HepG2 (cell line): ENCODE results near the gene BMERB1. TPM values are rescaled to one million over a fixed set of nuclear protein-coding genes. Genes with fewer than 3 reads are reported as not detected.

Experiments used
- ATAC-seq: fragments of 200-7000 bp; cut with Tn5 transposase; 3 replicates; pipeline ENCODE4 v1.9.1; 2020; ENCODE audit warnings: mild to moderate bottlenecking, moderate library complexity
- BruUV-seq: library from RNA; stranded (reverse); fragments of 400-500 nt; replicated peaks from 2 replicates; lab custom pipeline; 2021; lab: Mats Ljungman, UMichigan
- CTCF ChIA-PET: fragments of 300-600 bp; formaldehyde crosslinking; extraction: SDS; loops from one replicate; lab custom pipeline; 2021; ENCODE audit warnings: low total read pairs, inconsistent platforms, low intra/inter-chr PET ratio; lab: Yijun Ruan, JAX
- POLR2A ChIA-PET: fragments of 350-600 bp; sonication (Branson Sonifier 250); formaldehyde crosslinking; loops from one replicate; lab custom pipeline; 2020; ENCODE audit warnings: antibody characterized with exemption, inconsistent platforms; lab: Yijun Ruan, JAX
- DNase-seq: peaks from one replicate; pipeline ENCODE4 v3.0.0-alpha.2; 2015; ENCODE audit warnings: low spot score
- FAIRE-seq: peaks from 3 replicates; lab custom pipeline; 2011; peaks lifted over from hg19 to GRCh38; lab: Jason Lieb, UNC
- H2AFZ ChIP-seq: one replicate; pipeline ENCODE4 v1.6.1; 2011; ENCODE audit warnings: low read length, inconsistent platforms
- H3K27ac ChIP-seq: fragments of 300-600 bp; 3 replicates; pipeline ENCODE4 v1.8.0; 2011; ENCODE audit warnings: mixed run types, mild to moderate bottlenecking, mixed read lengths, low read length, inconsistent platforms; ENCODE audit not compliant: insufficient read depth; ENCODE audit errors: extremely low read length
- H3K27me3 ChIP-seq, 2 experiments: fragments of 200-600 bp in 1 of 2; 2 replicates in 1 of 2; 3 replicates in 1 of 2; pipeline versions ENCODE4 v1.6.0 to v1.8.0; 2011; ENCODE audit warnings: low read length in 2 of 2, mild to moderate bottlenecking in 2 of 2, moderate library complexity in 2 of 2, inconsistent platforms in 1 of 2; ENCODE audit not compliant: insufficient read depth in 2 of 2, control insufficient read depth in 1 of 2
- H3K36me3 ChIP-seq, 2 experiments: fragments of 200-600 bp in 1 of 2; replicated peaks in 1 of 2; 2 replicates in 1 of 2; 3 replicates in 1 of 2; pipeline versions ENCODE4 v1.5.1 to v1.8.0; 2011; ENCODE audit warnings: low read length in 2 of 2, inconsistent platforms in 1 of 2; ENCODE audit not compliant: insufficient read depth in 2 of 2, control insufficient read depth in 1 of 2
- H3K4me1 ChIP-seq: 2 replicates; pipeline ENCODE4 v1.5.1; 2012; ENCODE audit warnings: low read length, inconsistent platforms; ENCODE audit not compliant: insufficient read depth
- H3K4me2 ChIP-seq: 2 replicates; pipeline ENCODE4 v1.6.0; 2011; ENCODE audit warnings: low read depth, low read length, inconsistent platforms
- H3K4me3 ChIP-seq, 3 experiments: fragments of 200-600 bp in 1 of 3; sonication (generic), shearing (Covaris generic) in 1 of 3; replicated peaks in 1 of 3; 2 replicates each; pipeline ENCODE4 v1.5.1; 2011 to 2016; ENCODE audit warnings: low read length in 3 of 3, inconsistent platforms in 2 of 3, low read depth in 2 of 3, mild to moderate bottlenecking in 2 of 3, control low read depth in 1 of 3, mixed read lengths in 1 of 3; ENCODE audit not compliant: insufficient read depth in 1 of 3
- H3K79me2 ChIP-seq: one replicate; pipeline ENCODE4 v1.6.1; 2011; ENCODE audit warnings: low read length, inconsistent platforms; ENCODE audit not compliant: insufficient read depth
- H3K9ac ChIP-seq: 2 replicates; pipeline ENCODE4 v1.6.0; 2011; ENCODE audit warnings: mild to moderate bottlenecking, low read depth, low read length, inconsistent platforms; ENCODE audit not compliant: insufficient read depth
- H3K9me3 ChIP-seq: 2 replicates; pipeline ENCODE4 v1.5.1; 2012; ENCODE audit warnings: mild to moderate bottlenecking, low read length
- H4K20me1 ChIP-seq: 2 replicates; pipeline ENCODE4 v1.6.0; 2011; ENCODE audit warnings: inconsistent platforms, mild to moderate bottlenecking, low read length, moderate library complexity; ENCODE audit not compliant: insufficient read depth
- HNRNPLL ChIP-seq: fragments of 200-400 bp; formaldehyde crosslinking; IDR thresholded peaks from 2 replicates; pipeline ENCODE4 v1.6.1; 2017; ENCODE audit warnings: mild to moderate bottlenecking, low read depth, low read length; ENCODE audit not compliant: poor library complexity, severe bottlenecking
- SP1 ChIP-seq, 2 experiments: fragments of 450-650 bp in 1 of 2; sonication (generic) in 1 of 2; formaldehyde crosslinking in 1 of 2; IDR thresholded peaks; 2 replicates each; pipeline versions ENCODE4 v1.4.0 to v1.6.1; 2016 to 2020; ENCODE audit warnings: missing genetic modification reagents in 1 of 2
- ZNF549 ChIP-seq: sonication (generic); formaldehyde crosslinking; IDR thresholded peaks from 2 replicates; pipeline ENCODE4 v1.5.0; 2020; ENCODE audit warnings: missing genetic modification reagents
- ZNF891 ChIP-seq: sonication (generic); formaldehyde crosslinking; IDR thresholded peaks from 2 replicates; pipeline ENCODE4 v1.5.0; 2020; ENCODE audit warnings: mild to moderate bottlenecking, missing genetic modification reagents
- WGBS: methylation state at CpG from one replicate; pipeline ENCODE4 v1.1.6; 2017; ENCODE audit warnings: low lambda C conversion rate; 5-methylcytosine and 5-hydroxymethylcytosine counted together
- in situ Hi-C: cut with HindIII; loops from 2 replicates; pipeline ENCODE4 v1.10.0; 2017; ENCODE audit warnings: low pct_unique_long_range_greater_than_20kb; ENCODE audit not compliant: extremely low pct_ligation_motif_present
- intact Hi-C: fragments of 100-400 bp; cut with micrococcal nuclease; formaldehyde crosslinking; loops from one replicate; pipeline ENCODE4 v1.10.0; 2022; ENCODE audit not compliant: unreplicated experiment
- polyA plus RNA-seq, 8 experiments: library from polyadenylated mRNA; depleted of rRNA in 3 of 8; stranded (reverse) in 7 of 8; unstranded in 1 of 8; fragments of >200 nt; fragmentation: Illumina TruSeq in 4 of 8; extraction: Trizol in 4 of 8; gene quantifications; 2 replicates each; pipeline versions ENCODE4 v1.2.1 to v1.2.3, GENCODE V29; 2011 to 2016; ENCODE audit warnings: low read depth in 4 of 8, missing spikeins in 1 of 8, mixed read lengths in 1 of 8; ENCODE audit not compliant: insufficient read depth in 1 of 8
- total RNA-seq, 5 experiments: library from RNA; depleted of rRNA; stranded (reverse); fragments of >200 nt; fragmentation: Illumina TruSeq; extraction: Trizol; gene quantifications; 2 replicates each; pipeline ENCODE4 v1.2.3, GENCODE V29; 2016; ENCODE audit warnings: low read depth in 1 of 5
- TF ChIP-seq, protein P1 (sequence below): sonication (generic); formaldehyde crosslinking; IDR thresholded peaks from 2 replicates; pipeline ENCODE4 v1.9.0; 2021; ENCODE audit warnings: mild to moderate bottlenecking, missing genetic modification reagents
- TF ChIP-seq, protein P2 (sequence below): sonication (generic); formaldehyde crosslinking; IDR thresholded peaks from 2 replicates; pipeline ENCODE4 v1.4.0; 2020; ENCODE audit warnings: mild to moderate bottlenecking, missing genetic modification reagents

Gene BMERB1
- total and polyA plus RNA-seq, 2 of the 13 experiments (the other 11 are each of a cell fraction or from before 2014, with no cell fraction given), result 1.4 TPM

- no peak for FAIRE-seq
- no peak overlapping the region for H2AFZ ChIP-seq
- POLR2A ChIA-PET, result interaction anchor here (6.6 to 9.0 kb wide), 2 partner anchors 10 to 56 kb away, joined by 51 to 111 read pairs; partner anchors contain the start of gene MARF1
- no peaks in the 10 kb centered on the region for H3K36me3 ChIP-seq
- no peak overlapping the region for H3K4me2 ChIP-seq
- no peak overlapping the region for H3K27ac ChIP-seq
- H3K4me1 ChIP-seq, result peaks cover 35% of the 10 kb centered on the region
- no peaks in the 10 kb centered on the region for H3K79me2 ChIP-seq
- TF ChIP-seq SP1 (IDR thresholded peaks at IDR 0.05) (no peak), SP1 (CRISPR knock-in tag; IDR thresholded peaks at IDR 0.05) (no peak), ZNF549 (CRISPR knock-in tag) (no peak), ZNF891 (CRISPR knock-in tag) (0 out of 2 replicates have a peak, but pooled peaks have one; percentile 12), HNRNPLL (peak; percentile 2)
- TF ChIP-seq, protein P1, sequence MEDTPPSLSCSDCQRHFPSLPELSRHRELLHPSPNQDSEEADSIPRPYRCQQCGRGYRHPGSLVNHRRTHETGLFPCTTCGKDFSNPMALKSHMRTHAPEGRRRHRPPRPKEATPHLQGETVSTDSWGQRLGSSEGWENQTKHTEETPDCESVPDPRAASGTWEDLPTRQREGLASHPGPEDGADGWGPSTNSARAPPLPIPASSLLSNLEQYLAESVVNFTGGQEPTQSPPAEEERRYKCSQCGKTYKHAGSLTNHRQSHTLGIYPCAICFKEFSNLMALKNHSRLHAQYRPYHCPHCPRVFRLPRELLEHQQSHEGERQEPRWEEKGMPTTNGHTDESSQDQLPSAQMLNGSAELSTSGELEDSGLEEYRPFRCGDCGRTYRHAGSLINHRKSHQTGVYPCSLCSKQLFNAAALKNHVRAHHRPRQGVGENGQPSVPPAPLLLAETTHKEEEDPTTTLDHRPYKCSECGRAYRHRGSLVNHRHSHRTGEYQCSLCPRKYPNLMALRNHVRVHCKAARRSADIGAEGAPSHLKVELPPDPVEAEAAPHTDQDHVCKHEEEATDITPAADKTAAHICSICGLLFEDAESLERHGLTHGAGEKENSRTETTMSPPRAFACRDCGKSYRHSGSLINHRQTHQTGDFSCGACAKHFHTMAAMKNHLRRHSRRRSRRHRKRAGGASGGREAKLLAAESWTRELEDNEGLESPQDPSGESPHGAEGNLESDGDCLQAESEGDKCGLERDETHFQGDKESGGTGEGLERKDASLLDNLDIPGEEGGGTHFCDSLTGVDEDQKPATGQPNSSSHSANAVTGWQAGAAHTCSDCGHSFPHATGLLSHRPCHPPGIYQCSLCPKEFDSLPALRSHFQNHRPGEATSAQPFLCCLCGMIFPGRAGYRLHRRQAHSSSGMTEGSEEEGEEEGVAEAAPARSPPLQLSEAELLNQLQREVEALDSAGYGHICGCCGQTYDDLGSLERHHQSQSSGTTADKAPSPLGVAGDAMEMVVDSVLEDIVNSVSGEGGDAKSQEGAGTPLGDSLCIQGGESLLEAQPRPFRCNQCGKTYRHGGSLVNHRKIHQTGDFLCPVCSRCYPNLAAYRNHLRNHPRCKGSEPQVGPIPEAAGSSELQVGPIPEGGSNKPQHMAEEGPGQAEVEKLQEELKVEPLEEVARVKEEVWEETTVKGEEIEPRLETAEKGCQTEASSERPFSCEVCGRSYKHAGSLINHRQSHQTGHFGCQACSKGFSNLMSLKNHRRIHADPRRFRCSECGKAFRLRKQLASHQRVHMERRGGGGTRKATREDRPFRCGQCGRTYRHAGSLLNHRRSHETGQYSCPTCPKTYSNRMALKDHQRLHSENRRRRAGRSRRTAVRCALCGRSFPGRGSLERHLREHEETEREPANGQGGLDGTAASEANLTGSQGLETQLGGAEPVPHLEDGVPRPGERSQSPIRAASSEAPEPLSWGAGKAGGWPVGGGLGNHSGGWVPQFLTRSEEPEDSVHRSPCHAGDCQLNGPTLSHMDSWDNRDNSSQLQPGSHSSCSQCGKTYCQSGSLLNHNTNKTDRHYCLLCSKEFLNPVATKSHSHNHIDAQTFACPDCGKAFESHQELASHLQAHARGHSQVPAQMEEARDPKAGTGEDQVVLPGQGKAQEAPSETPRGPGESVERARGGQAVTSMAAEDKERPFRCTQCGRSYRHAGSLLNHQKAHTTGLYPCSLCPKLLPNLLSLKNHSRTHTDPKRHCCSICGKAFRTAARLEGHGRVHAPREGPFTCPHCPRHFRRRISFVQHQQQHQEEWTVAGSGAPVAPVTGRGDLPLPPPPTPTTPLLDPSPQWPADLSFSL (CRISPR knock-in tag), result no peak
- TF ChIP-seq, protein P2, sequence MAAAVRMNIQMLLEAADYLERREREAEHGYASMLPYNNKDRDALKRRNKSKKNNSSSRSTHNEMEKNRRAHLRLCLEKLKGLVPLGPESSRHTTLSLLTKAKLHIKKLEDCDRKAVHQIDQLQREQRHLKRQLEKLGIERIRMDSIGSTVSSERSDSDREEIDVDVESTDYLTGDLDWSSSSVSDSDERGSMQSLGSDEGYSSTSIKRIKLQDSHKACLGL, result no peak
- TF ChIP-seq, all 625 proteins: peak for 2
- no peak for ATAC-seq
- Histone ChIP-seq H3K27me3 (no peaks in the 10 kb centered on the region), H3K4me3 (no peak overlapping the region), H4K20me1 (no peaks in the 10 kb centered on the region), H3K9ac (no peak overlapping the region), H3K9me3 (peaks cover 8% of the 10 kb centered on the region)
- CTCF ChIA-PET, result no interaction called here
- no TSS peak for BruUV-seq
- in situ Hi-C loops (no loop called here), intact Hi-C loops (no loop called here)
- DNase-seq, result no peak
- WGBS, result 88% methylated on average over 12 of the region's 12 CpGs
Measured at GRCh38 chr16:15586716-15587115, 152.3 kb downstream of the BMERB1 start.
